Gastrocnemius medialis (tissue), 4 donors: Measurements from ENCODE around the gene RPP25L.

Experiments
- CTCF ChIP-seq, 5 experiments: fragments of 450-650 bp in 3 of 5; fragments of 200-600 bp in 2 of 5; sonication (generic) in 2 of 5; IDR thresholded peaks in 4 of 5; conservative IDR thresholded peaks in 1 of 5; 1 replicate in 4 of 5; 2 replicates in 1 of 5; pipeline ENCODE4 v1.5.1; 2016 to 2019; ENCODE audit warnings: antibody characterized with exemption in 5 of 5, mild to moderate bottlenecking in 3 of 5, moderate library complexity in 3 of 5
- POLR2A ChIP-seq, 2 donors: fragments of 450-650 bp; IDR thresholded peaks; one replicate each; pipeline ENCODE4 v1.6.1; 2017; ENCODE audit warnings: antibody characterized with exemption in 2 of 2, mild to moderate bottlenecking in 2 of 2, moderate library complexity in 2 of 2

GRCh38 chr9:34606905-34607304, 5.0 kb downstream of the RPP25L start:
- no peak for TF ChIP-seq CTCF (IDR thresholded peaks at IDR 0.05 in 4 of 5, conservative IDR thresholded peaks at IDR 0.05 in 1 of 5)
- TF ChIP-seq POLR2A (IDR thresholded peaks at IDR 0.05), result no peak
